Coronary artery (tissue), 2 donors: ENCODE results near the gene SECISBP2.

Experiments
- DNase-seq: peaks from one replicate; pipeline ENCODE4 v3.0.0-alpha.2; 2017; ENCODE audit warnings: low spot score
- H3K27ac ChIP-seq, 2 donors: fragments of 200-600 bp; sonication (generic); one replicate each; pipeline ENCODE4 v1.5.1; 2016 to 2019
- H3K4me3 ChIP-seq: fragments of 200-600 bp; sonication (generic); 2 replicates; pipeline ENCODE4 v1.5.1; 2016; ENCODE audit warnings: mild to moderate bottlenecking, moderate library complexity
- TF ChIP-seq, protein P1 (sequence below): fragments of 200-600 bp; sonication (generic); IDR thresholded peaks from one replicate; pipeline ENCODE4 v1.5.1; 2019; ENCODE audit warnings: antibody characterized with exemption

The SECISBP2 gene

DNA sequence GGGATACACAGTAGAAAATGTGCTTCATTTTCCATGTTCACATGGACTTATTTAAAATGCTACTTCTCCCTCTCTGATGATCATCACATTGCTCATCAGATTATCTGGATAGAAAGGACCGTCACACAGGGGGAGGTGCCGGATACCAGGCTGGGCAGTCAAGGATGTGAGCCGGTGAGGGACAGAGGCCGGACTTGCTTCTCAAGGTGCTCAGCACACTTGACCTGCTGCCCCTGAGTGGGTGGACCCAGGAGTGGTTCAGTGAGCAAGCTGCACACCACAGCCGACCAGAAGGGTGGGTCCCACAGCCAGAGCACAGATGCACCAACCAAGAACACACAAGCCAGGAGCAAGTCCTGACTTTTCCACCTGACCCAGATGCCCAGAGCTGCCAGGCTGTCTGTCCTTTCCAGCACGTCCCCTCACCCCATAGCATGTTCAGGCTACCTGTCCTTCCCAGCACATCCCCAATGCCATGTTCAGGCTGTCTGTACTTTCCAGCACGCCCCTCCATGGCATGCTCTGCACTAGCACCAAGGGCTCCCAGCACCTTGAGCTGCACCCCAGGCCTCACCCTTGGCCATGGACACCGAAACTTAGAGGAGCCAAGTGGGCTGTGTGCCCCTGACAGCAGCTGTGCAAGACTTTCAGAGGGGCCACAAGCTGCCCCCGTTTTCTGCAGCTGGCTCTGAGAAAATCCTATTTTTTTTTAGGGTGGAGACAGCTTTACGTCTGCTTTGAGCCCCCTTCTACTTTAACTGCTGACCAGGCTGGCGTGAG is 77.8 kb downstream of the SECISBP2 start:
- no peak for DNase-seq
- Histone ChIP-seq H3K4me3 (no peak overlapping the region), H3K27ac (no peak overlapping the region)
- TF ChIP-seq, protein P1, sequence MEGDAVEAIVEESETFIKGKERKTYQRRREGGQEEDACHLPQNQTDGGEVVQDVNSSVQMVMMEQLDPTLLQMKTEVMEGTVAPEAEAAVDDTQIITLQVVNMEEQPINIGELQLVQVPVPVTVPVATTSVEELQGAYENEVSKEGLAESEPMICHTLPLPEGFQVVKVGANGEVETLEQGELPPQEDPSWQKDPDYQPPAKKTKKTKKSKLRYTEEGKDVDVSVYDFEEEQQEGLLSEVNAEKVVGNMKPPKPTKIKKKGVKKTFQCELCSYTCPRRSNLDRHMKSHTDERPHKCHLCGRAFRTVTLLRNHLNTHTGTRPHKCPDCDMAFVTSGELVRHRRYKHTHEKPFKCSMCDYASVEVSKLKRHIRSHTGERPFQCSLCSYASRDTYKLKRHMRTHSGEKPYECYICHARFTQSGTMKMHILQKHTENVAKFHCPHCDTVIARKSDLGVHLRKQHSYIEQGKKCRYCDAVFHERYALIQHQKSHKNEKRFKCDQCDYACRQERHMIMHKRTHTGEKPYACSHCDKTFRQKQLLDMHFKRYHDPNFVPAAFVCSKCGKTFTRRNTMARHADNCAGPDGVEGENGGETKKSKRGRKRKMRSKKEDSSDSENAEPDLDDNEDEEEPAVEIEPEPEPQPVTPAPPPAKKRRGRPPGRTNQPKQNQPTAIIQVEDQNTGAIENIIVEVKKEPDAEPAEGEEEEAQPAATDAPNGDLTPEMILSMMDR: no peak

DNA sequence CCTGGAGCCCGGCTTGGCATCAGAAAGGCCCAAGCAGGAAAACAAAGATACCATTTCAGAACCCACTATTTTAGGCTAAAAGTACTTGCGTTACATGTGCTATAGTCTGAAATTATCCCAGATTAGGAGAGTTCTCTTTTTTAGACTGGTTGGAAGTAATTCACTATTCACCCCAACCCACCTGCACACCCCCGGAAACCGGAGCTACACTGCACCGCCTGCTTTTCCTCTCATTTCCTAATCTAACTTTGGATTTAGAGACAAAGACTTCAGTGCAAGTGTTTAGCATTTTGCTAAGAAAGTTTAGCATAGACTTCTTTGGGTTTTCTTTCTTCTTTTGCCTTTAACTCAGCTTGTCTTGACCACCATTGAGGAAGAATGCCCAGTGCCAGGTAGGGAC is 79.2 kb downstream of the SECISBP2 start:
- TF ChIP-seq, protein P1: no peak

DNA sequence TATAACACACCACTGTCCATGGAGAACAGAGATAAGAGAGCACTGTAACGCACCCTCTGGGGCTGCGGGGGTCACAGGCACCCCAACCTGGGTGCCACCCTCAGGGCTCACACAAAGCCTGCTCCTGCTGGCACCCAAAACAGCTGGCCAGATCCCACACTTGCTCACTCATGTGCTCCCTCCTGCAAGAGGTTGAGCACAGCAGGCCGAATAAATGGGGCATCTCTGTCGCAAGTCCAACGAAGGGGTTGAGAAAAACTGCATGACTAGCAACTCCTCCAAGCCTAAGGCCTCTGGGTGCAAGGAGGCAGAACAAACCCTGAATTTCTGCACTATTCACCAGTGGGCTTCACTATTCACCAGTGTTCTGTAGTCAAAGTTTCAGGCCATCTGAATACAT is 80.3 kb downstream of the SECISBP2 start:
- DNase-seq: no peak
- no peak overlapping the region for H3K4me3 ChIP-seq
- TF ChIP-seq, protein P1: no peak
- no peak overlapping the region for H3K27ac ChIP-seq

More for the DNA sequence above, 79.2 kb downstream of the SECISBP2 start:
- no peak overlapping the region for H3K4me3 ChIP-seq
- DNase-seq: no peak
- H3K27ac ChIP-seq: no peak overlapping the region

DNA sequence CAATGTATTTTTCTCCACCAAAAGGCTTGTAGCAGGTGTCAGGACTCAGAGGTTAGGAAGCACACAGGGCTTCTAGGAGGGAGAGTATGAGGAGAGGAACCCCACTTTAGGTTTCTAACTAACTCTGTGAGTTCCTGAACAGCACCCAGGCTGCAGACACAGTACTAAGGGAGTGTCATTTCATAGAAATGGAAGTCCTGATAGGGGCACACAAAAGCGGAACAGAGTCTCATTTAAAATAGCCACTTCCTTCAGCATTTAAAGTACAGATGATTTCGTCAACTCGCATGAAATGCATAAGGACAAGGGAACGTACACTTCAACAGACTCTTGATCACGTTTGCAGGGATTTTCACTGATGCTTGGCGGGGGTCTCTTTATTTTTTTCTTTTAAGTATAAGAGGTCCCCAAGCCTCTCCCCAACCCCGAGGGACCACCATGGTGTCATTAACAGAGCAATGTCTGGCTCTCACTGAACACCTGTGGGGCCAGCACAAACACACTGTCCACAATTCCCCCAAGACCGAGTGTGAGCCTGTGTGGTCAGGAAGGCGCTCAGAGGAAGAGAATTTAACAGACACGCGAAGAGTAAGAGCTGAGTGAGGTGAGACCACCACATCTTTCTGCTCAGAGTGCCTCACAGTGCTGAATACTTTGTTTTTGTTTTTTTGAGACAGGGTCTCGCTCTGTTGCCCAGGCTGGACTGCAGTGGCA is 82.3 kb downstream of the SECISBP2 start:
- TF ChIP-seq, protein P1: no peak
- H3K4me3 ChIP-seq: no peak overlapping the region
- no peak for DNase-seq
- peak overlapping the region in 1 of 2 donors; percentile 16 for H3K27ac ChIP-seq

DNA sequence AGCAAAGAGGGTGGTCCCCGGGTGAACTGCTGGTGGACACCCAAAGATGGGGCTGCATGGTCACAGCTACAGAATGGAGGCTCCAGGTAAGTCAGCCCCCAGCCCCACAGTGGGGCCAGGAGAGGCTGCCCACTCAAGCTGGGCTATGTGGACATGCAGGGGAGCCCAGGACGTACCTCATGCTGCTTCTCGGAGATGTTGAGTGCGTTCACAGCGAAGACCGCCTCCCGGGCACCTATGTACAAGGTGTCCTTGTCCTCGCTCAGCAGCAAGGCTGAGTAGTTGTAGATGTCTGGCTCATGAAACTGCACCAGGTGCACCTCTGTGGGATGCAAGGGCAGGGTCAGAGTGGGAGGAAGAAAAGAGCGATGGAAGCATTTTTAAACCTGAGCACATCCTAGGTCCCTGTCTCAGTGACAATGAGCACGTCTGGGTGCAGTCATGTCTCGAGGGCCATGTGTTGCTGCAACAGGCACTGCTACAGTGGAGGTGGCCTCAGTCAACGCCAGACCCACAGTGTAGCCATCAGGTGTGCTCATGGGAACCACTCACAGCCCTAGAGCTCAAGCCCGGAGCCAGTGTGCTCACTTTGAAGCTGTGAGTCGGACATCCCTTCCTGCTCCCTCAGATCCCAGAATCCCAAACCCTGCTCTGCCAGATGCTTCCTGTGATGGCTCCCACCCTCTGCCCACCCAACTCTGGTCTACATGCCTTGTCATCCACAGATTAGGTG is 84.6 kb downstream of the SECISBP2 start:
- no peak overlapping the region for H3K4me3 ChIP-seq
- no peak overlapping the region for H3K27ac ChIP-seq
- TF ChIP-seq, protein P1: no peak
- DNase-seq: no peak

DNA sequence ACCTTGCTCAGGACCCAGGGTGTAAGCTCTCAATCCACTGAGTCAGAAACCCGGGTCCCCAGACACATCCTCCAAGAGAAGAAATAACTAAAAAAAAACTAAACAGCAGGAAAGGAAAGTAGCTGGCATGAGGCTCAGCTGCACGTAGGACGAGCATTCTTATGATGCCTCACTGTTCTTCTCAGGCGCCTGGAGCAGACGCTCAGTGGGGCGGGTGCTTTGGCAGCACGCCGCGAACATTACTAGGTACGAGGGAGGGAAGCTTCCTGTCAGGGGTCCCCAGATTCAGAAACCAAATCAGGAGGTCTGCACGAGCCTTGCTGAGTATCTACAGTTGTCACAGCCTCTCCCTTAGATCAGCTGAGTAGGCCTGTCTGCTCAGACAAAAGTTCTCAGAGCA is 85.8 kb downstream of the SECISBP2 start:
- TF ChIP-seq, protein P1: no peak
- H3K4me3 ChIP-seq: no peak overlapping the region
- no peak for DNase-seq
- no peak overlapping the region for H3K27ac ChIP-seq
